ENCODE data around the gene UNK.

Gene UNK

DNA sequence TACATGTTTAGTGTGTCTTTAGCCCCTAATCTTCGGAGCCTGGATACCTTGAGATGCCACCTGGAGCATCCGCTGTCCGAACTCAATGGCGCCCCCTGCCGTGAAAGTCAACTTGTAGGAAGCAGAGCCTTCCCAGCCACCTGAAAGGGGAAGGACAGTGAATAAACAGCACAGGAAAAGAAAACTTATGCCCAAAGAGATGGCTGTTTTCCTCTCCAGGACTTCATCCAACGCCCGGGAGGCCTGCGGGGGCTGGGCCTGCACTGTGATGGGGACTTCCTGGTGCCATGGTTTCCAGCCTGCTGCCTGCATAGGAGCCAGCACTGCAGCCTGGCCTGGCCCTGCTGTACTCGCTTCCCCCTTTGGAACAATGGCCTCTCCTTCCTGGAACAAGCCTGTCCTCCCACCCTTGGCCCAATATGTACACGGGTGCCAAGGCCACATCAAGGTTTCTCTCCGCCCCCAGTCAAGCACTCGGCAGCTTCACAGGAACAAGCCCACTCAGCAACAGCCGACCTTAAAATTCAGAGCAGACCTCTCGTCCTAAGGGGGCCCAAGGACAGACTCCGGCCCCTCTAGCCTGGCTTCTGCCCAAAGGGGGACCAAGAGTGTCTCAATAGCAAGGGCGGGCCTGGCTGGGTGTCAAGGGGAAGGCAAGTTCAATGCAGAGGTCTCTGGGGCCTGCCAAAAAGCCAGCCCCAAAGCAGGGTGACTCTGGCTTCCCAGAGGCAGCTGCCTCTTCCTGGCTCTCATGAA lies 64.1 kb downstream of the UNK start:
- TF ChIP-seq MAX (IDR thresholded peaks at IDR 0.05) (no peak), EP300 (IDR thresholded peaks at IDR 0.05; ENCODE audit: borderline replicate concordance) (no peak), YY1 (IDR thresholded peaks at IDR 0.05; ENCODE audit: low read depth) (peak; percentile 29; the same call in 1 of the 2 replicates), NFIC (IDR thresholded peaks at IDR 0.05) (no peak), TAF1 (IDR thresholded peaks at IDR 0.05; ENCODE audit: low read depth) (no peak), TCF12 (IDR thresholded peaks at IDR 0.05; ENCODE audit: low read depth) (no peak), RAD21 (IDR thresholded peaks at IDR 0.05; ENCODE audit: low read depth) (peak; percentile 61), REST (IDR thresholded peaks at IDR 0.05; ENCODE audit: low read depth) (no peak)
- TF ChIP-seq, protein P1, sequence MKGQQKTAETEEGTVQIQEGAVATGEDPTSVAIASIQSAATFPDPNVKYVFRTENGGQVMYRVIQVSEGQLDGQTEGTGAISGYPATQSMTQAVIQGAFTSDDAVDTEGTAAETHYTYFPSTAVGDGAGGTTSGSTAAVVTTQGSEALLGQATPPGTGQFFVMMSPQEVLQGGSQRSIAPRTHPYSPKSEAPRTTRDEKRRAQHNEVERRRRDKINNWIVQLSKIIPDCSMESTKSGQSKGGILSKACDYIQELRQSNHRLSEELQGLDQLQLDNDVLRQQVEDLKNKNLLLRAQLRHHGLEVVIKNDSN (IDR thresholded peaks at IDR 0.05) = no peak

- TF ChIP-seq RAD21 (IDR thresholded peaks at IDR 0.05; ENCODE audit: low read depth) = no peak
- TF ChIP-seq REST (IDR thresholded peaks at IDR 0.05; ENCODE audit: low read depth) = no peak
- no peak for TF ChIP-seq EP300 (IDR thresholded peaks at IDR 0.05; ENCODE audit: borderline replicate concordance)
- no peak for TF ChIP-seq TAF1 (IDR thresholded peaks at IDR 0.05; ENCODE audit: low read depth)
- TF ChIP-seq CREB1 (IDR thresholded peaks at IDR 0.05; ENCODE audit: low read depth) = no peak
- TF ChIP-seq EGR1 (IDR thresholded peaks at IDR 0.05) = no peak
- TF ChIP-seq CEBPB (IDR thresholded peaks at IDR 0.05) = no peak
- no peak for TF ChIP-seq NFIC (IDR thresholded peaks at IDR 0.05)
- no peak for TF ChIP-seq FOXM1 (IDR thresholded peaks at IDR 0.05; ENCODE audit: borderline replicate concordance, low read depth)
- TF ChIP-seq TEAD4 (IDR thresholded peaks at IDR 0.05) = no peak
- no peak for TF ChIP-seq TCF12 (IDR thresholded peaks at IDR 0.05; ENCODE audit: low read depth)
- no peak for TF ChIP-seq ZBTB7A (IDR thresholded peaks at IDR 0.05; ENCODE audit: low read depth)
- TF ChIP-seq, protein P1 (IDR thresholded peaks at IDR 0.05) = no peak
- no peak for TF ChIP-seq YY1 (IDR thresholded peaks at IDR 0.05; ENCODE audit: low read depth)
- TF ChIP-seq MAX (IDR thresholded peaks at IDR 0.05) = no peak
These were observed 64.7 kb downstream of the UNK start for GRCh38 chr17:75849279-75849646.

DNA sequence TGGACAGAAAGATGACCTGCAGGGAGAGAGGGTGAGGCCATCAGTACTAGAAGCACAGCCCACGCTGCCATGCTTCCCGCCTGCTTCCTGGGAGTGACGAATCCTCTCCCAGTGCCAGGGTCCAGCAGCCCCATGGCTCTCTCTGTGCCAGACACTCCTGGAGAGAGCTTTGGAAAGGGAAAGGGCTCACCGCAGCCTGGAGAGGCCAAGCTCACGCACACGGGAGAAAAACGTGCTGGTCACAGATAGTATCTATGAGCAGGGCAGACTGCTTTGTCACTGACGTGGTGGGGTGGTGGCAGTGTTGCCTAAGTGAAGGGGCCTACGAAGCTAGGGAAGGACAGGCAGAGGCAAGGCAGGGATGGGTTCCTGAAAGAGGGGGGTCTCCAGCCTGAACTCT lies 65.1 kb downstream of the UNK start:
- TF ChIP-seq CREB1 (IDR thresholded peaks at IDR 0.05; ENCODE audit: low read depth) = no peak
- no peak for TF ChIP-seq TAF1 (IDR thresholded peaks at IDR 0.05; ENCODE audit: low read depth)
- no peak for TF ChIP-seq TCF12 (IDR thresholded peaks at IDR 0.05; ENCODE audit: low read depth)
- no peak for TF ChIP-seq MAX (IDR thresholded peaks at IDR 0.05)
- TF ChIP-seq CEBPB (IDR thresholded peaks at IDR 0.05) = no peak

DNA sequence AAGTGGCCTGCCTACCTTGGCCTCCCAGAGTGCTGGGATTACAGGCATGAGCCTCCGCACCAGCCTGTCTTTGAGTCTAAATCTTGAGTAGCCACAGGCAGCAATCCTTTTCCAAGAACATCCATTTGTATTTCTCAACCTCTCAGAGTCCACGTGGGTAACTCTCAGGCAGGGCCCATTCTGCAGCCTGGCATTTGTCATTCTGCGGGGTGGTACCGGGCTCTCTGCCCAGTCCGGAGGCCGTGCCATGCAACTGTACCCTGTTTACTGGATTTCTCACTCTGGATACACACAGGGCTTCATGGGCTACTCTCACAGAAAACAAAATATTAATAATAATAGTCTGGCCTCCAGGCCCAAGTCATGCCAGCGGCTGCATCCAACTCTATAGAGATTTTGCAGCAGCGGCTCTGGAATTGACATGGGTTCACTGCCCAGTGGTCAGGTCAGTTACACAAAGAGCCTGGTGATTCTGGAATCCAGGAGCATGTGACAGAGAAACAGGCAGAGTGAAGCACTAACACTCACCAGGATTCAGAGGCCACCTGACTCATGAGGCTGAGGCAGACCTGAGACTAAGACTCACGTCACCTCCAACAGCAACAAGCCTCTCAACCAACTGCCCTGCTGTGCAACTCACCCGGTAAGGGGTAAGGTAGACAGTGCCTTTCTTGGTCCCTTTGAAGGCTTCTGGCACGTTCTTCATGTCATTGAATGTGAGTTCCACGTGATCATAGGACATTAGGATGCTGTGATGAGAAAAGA lies 66.5 kb downstream of the UNK start:
- TF ChIP-seq RAD21 (IDR thresholded peaks at IDR 0.05; ENCODE audit: low read depth) = no peak
- no peak for TF ChIP-seq CEBPB (IDR thresholded peaks at IDR 0.05)
- no peak for TF ChIP-seq EGR1 (IDR thresholded peaks at IDR 0.05)
- TF ChIP-seq EP300 (IDR thresholded peaks at IDR 0.05; ENCODE audit: borderline replicate concordance) = no peak
- no peak for TF ChIP-seq TCF12 (IDR thresholded peaks at IDR 0.05; ENCODE audit: low read depth)
- TF ChIP-seq MAX (IDR thresholded peaks at IDR 0.05) = no peak
- no peak for TF ChIP-seq NFIC (IDR thresholded peaks at IDR 0.05)
- no peak for TF ChIP-seq YY1 (IDR thresholded peaks at IDR 0.05; ENCODE audit: low read depth)
- no peak for TF ChIP-seq FOXM1 (IDR thresholded peaks at IDR 0.05; ENCODE audit: borderline replicate concordance, low read depth)
- no peak for TF ChIP-seq REST (IDR thresholded peaks at IDR 0.05; ENCODE audit: low read depth)
- TF ChIP-seq, protein P1 (IDR thresholded peaks at IDR 0.05) = no peak
